Measurements from ENCODE around the gene NEDD4.
"Not testable (repeated sequence)": the region's sequence is repeated elsewhere in the genome, so short reads cannot be mapped to it uniquely, and the experiment has no call there.

Gene NEDD4

DNA sequence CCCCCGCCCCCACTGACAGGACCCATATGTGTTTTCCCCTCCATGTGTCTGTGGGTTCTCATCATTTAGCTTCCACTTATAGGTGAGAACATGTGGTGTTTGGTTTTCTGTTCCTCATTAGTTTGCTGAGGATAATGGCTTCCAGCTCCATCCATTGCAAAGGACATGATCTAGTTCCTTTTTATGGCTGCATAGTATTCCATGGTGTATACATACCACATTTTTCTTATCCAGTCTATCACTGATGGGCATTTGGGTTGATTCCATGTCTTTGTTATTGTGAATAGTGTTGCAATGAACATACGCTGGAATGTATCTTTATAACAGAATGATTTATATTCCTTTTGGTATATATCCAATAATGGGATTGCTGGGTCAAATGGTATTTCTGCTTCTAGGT, 171.7 kb downstream of the NEDD4 start:
- not testable (repeated sequence) for DNase-seq

DNA sequence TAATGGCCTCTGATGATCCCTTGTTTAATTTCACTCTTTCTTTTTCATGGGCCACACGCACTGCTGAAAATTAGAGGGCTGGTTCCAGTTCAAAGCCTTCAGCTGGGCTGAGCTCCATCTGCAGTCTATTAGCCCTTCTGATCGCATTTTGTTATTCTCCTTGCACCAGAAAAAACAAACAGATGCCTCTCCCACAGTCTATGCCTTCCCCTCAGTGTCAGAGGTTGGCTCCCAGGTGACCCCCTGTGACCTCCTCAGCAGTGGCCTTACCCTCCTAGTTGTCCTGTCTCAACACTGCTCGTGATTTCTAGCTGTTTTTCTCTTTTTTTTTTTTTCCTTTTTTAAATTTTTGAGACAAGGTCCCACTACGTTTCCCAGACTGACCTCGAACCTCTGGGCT, 173.4 kb downstream of the NEDD4 start:
- no peak for DNase-seq

DNA sequence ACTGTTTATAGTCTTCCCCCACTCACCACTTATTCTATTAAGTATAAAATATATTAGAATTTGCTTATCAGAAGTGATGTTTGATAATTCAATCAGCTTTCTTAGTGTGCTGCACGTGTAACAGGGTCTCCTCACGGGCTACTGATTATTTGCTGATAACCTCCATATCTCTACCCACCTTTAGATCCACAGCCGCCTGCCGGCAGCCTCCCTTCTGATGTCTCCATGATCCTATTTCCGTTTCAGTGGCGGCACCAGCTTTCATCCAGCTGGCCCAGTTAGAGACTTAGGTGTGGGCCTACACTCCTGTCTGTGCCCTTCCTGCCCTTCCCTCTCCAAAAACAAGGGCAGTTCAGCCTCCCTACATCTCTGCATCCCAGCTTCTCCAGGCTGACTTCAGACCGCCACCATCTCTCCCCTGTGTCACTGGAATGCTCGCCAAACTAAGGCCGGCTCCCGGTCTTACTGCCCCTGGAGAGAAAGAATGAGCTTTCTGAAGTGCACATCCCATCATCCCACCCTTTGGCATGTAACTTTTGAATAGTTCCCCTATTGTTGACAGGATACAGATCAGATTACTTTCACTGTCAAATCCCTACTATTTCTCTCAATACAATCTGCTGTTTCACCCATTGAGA, 173.9 kb downstream of the NEDD4 start:
- no peak for DNase-seq

DNA sequence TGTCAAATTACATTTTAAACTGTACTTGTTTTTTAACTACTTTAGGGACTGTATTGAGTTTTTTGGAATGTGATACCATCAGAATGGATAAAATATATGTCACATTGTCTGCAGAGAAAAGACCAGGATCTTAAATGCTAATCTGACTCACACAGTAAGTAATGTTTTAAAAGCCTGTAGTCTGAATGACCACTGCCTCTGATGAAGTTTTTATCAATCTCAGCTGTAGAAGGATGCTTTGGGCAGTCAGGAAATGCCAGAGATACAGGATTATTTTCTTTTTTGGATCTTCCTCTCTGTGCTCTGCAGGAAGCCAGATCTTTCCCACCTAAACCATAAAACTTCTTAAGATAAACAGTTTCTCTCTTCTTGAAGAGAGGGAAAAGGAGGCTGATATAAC, 177.4 kb downstream of the NEDD4 start:
- DNase-seq, result no peak

DNA sequence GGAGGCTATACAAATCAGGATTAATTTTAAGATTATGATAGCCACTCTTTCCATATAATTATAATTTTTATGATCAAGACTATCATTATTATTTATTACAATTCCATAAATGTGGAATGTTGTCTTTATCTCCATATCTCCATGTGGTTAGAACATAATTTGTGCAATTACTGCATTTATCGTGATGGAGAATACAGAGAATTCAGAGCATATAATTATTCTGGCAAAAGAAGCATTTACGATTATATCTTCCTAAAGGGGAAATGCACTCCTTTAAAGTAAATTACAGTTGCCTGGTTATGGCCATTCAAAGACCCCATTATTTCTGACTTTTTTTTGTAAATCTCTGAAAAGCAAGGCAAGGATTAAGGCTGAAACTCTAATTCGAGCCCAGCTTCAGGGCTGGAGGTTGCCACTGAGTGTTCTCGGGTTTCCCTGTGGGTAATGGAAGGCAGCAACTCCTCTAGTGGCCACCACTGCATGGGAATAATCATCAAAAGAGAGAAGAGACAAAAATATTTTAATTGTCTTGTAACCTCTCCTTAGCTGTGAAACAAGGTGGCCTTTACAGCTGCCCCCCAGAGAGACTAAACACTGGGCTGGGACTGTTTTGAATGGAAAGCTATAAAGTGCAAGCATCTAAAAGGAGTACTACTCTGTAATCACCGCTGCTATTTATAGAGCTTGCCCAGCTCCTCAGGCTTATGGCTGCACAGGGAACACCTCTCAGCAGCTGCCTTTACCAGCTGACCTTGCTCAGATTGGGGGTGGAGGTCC, 190.6 kb downstream of the NEDD4 start:
- DNase-seq, result no peak

DNA sequence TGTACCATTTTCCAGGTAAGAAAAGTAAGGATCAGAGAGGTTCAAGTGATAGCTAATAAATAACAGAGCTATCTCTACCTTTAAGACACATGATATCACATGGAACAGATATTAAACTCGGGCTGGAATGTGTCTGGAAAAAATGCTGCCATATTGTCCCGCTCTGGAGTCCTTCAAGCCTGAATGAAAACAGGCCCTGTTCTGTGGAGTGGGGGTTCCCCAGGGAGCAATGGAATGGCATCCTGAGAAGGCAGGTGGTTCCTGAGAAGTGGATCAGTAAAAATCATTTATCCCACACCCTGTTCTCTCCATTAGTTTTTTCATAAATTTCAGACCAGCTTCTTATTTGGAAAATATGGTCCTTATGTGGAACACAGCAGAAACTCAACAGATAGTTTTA, 193.2 kb downstream of the NEDD4 start:
- no peak for DNase-seq

DNA sequence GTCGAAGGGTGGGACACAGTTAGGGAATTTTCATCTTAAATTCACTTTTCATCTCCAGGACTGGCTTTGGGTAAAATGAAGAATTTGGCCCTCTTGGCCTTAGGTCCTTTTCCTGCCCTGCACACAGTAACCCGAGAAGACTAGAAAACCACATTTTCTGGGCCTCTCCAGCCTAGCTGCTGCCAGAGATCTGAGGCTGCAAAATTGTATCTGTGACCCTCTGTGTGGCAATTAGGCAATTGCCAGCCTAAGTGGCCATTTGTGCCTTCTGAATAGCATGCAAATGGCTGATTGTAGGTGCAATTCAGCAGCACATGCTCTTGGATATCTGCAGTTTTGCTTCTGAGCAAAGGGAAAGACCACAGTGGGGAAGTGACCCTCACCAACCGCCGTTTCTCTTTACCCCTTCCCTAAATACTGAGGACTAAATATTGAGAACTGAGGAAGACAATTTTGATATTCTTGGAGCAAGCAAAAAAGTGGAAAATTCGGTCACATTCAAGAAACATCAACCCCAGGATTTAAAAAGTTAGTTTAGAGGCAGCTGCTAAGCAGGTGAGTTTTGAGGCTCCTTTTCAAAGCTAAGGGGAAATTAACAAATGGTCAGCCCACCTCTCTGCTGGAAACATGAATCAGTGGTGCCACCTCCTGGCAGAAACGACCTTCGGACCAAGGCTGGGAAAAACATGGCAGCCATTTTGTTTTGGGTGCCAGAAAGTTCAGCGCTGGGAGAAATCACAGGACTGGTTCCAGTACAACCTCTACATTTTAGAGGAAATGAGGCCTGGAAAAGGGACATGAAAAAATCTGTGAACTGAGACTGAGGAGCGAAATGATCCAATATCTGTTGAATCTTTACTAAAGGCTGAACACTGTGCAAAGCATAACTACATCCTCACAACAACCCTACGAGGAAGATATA, 193.9 kb downstream of the NEDD4 start:
- DNase-seq, result no peak

DNA sequence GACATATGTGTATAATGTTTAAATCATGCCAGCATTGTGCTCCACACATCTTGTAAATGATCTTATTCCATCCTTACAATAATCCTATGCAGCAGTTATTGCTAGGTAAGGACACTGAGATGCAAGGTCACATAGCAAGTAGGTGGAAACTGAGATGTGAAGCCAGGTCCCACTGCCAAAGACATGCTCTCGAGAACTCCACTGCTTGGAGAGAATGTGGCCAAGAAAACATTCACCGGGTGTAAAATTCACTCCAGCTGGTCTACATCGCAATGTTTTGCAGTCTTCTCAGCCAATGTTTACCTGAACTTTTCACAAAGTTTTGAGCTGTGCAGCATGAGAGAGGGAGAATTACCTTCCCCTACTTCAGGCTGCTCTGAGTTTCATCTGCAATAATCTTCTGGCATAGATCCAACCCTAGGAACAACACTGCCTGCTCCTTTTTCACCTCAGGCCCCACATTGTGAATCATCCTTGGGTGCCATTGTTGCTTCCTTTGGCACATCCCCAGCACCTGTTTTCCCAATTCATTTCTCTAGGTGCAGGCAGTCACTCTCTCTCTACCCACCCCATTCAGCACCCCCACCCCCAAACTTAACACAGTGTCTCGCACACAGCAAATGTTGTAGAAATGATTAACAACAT, 197.0 kb downstream of the NEDD4 start:
- no peak for DNase-seq

DNA sequence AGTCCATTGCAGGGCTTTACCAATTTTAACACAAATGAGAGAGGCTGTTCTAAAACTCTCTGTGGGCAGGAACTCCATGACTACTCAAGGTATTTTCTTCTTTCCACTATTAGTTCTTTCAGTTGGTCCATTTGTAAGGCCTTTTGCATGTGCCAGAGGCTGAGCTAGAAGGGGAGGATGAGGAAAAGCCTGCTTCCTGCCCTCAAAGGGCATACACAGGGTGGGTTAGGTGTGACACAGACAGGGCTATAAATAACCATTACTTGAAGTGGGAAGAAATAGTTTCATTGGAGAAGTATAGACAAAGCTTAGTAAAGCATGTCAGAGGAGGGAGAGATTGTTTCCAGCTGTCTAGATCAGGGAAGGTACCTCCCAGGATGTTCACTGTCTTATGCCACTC, 198.4 kb downstream of the NEDD4 start:
- DNase-seq, result no peak

DNA sequence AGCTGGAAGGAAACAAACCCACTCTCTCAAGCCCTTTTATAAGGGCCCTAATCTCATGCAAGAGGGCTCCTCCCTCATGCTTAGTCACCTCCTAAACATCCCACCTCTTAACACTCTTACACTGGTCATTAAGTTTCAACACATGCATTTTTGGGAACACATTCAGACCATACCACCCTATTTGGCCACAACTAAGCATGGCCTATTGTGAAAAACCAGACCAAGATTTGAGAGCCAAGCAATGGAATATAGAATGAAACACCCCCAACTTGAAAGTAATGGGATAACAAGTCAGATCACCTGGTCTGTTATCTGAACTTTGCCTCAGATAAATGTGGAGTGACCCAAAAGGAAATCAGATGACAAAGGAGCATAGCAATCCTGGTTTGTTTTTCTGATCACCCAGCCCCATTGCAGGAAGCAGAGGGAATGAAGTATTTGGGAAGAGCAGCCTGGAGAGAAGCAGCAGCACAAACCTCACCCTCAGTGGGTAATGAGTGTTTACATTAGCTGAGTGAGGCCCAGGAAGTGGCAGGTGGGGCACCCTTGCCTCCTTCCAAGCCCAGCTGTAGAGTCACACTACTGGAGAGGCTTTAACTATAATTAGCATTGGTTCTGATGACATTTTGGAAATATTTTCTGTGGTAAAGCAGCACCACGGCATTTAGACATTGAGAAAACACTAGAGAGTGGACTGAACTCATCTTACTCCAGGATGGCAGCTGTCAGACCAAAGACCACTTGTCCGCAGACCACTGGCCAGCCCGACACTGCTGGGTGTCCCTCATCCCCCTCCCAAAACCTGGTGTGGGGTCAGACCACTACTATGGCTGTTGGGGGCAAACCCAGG, 201.6 kb downstream of the NEDD4 start:
- DNase-seq, result no peak

DNA sequence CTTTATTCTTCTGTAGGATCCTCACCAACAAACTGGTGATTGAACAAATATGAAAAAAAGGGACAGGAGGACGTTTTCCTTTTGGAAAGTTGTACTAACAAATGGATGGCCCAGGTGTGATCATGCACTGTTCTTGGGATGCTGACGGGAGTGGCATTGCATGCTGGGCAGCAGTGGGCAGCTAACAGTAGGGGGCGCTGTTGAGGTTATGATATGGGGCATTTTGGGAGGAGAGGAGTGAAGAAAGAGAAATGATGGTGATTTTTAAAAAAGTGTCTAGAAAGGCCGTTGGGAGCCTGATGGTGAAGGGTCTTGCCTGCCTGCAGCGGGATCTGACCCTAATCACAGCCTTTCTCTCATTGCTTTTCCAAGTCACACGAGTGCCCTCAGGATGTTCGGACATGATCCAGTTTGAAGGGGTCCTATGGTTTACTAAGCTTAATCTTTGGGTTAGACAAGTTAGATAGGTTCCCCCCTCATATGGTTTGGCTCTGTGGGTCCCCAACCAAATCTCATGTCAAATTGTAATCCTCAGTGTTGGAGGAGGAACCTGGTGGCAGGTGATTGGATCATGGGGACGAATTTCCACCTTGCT, 204.2 kb downstream of the NEDD4 start:
- peak; percentile 40 for DNase-seq

DNA sequence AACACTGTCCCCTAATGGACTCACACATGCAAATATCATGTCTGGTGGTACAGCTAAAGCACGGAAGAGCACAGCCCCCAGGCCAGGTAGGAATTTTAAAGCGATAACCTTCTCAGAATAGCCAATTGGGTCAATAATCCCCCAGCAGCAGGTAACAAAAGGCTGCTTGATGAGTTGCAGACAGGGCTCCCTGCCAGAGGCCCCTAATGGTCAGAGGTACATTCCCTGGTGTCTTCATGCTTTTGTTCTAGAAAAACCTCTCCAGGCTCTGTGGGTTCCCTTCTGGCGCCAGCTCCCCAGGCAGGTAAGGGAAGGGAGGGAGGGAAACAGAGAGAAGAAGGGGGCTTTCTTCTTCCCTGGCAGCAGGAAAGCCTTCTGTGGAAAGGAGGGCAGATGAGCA, 207.1 kb downstream of the NEDD4 start:
- no peak for DNase-seq

DNA sequence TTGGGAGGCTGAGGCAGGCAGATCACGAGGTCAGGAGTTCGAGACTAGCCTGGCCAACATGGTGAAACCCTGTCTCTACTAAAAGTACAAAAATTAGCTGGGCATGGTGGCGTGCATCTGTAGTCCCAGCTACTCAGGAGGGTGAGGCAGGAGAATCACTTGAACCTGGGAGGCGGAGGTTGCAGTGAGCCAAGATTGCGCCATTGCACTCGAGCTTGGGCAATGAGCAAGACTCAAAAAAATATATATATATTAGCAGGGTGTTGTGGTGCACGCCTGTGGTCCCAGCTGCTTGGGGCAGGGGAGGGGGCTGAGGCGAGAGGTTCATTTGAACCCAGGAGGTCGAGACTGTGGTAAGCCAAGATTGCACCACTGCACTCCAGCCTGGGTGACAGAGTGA, 207.8 kb downstream of the NEDD4 start:
- DNase-seq, result not testable (repeated sequence)

DNA sequence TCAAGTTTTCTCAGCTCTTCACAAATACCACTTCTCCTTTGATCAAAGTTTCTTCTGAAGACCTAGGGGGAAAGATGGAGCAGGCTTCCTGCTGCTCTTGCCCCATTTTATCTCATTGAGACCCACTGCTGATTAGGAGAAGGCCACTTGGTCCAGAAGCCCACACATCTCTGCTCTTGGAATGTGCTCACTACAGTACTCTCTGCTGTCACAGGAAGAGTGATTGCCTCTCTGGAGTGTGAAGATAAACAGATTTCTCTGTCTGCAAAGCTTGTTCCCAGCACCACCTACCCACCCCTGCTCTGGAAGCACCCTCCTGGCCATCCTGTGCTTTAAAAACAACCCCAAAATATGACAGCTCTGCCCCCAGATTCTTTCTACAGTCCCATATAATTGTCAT, 209.1 kb downstream of the NEDD4 start:
- DNase-seq, result no peak

DNA sequence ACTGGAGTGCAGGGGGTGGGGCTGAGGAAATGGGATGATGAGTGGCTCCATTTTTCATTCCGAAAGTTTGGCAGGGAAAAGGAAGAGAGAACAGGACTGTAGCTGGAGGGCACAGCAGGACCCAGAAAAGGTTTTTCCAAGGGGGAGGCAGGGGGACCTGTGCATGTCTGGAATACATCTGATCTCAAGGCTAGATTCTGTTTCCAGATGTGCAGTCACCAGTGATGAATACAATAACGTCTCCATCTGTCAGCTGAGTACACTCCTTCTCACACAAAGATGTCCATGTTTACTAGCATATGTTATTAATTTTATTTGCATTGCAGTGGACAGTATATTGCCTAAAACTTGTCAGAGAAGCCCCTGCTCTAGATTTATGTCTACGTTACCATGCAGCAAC, 210.5 kb downstream of the NEDD4 start:
- DNase-seq, result no peak

DNA sequence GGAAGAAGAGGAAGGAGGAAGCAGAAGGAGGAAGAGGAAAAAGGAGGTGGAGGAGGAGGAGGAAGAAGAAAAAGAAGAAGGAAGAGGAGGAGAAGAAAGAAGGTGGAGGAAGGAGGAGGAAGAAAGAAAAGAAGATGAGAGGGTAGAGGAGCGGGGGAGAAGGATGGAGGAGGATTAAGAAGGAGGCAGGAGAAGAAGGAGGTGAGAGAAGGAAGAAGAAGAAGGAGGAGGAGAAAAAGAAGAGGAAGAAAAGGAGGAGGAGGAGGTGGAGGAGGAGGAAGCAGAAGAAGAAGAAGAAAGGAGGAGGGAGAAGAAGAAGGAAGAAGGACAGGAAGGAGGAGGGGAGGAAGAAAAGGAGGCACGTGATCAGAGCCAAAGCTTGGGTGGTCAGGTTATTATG, 213.1 kb downstream of the NEDD4 start:
- DNase-seq, result no peak

DNA sequence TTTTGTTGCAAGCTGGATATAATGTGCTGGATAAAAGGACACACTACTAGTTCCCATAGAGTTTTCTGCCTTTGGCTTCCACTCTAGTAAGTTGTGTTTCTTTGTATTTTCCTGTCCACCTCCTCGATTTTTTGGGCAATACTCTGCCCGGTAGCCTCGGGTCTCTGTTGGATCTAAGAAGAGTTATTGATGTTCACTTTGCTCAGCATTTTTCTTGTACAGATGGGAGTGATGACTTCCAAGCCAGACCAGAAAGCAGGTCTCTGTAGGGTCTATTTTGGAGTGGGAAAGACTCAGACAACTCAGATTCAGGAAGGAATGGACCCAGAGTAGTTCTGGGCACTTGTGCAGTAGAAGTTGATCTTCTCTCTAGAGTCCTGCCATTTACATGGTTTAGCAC, 214.5 kb downstream of the NEDD4 start:
- no peak for DNase-seq

All from CD4-positive, alpha-beta T cell treated with Interleukin-21 for 1 hour (primary cell).